ENCODE data around the gene TERF2IP.

DNA sequence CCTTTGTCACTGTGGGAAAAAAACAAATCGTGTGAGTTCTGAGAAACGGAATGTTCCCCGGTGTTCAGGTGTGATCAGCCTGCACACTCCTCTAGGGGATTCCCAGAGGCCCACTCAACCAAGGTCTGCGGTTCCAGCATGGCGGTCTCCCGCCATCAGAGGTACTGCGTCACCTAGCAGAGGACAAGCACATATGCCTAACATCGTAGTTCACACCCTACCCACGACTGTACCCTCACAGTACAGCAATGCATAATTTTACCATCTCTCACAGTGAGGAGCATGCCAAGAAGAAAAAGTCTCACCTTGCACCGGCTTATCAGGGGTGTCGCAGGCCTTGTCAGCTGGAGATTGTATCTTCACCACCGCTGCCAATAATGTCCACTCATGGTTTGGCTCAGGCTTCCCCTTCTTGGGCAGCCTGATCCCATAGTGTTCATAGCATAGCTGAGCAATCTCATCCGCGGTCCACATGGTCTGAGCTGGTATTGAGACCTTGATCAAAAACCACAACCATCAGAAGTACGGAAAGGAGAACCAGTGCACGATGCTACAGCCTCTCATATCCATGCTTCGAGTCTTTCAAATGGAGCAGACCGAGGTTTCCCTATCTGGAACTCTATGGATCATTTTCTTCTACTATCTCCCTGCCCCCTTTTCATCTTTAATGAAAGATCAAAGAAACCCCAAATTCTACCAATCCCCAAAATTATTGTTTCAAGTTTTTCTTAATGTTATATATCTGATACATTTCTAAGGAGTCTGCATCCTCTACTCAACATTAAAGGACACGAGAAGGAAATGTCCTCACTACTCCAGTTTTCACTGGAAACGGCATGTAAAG lies 27.0 kb upstream of the TERF2IP start:
- TF ChIP-seq, protein P1, sequence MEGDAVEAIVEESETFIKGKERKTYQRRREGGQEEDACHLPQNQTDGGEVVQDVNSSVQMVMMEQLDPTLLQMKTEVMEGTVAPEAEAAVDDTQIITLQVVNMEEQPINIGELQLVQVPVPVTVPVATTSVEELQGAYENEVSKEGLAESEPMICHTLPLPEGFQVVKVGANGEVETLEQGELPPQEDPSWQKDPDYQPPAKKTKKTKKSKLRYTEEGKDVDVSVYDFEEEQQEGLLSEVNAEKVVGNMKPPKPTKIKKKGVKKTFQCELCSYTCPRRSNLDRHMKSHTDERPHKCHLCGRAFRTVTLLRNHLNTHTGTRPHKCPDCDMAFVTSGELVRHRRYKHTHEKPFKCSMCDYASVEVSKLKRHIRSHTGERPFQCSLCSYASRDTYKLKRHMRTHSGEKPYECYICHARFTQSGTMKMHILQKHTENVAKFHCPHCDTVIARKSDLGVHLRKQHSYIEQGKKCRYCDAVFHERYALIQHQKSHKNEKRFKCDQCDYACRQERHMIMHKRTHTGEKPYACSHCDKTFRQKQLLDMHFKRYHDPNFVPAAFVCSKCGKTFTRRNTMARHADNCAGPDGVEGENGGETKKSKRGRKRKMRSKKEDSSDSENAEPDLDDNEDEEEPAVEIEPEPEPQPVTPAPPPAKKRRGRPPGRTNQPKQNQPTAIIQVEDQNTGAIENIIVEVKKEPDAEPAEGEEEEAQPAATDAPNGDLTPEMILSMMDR (IDR thresholded peaks at IDR 0.05; ENCODE audit: low read length), result no peak
- TF ChIP-seq EZH2phosphoT487 (IDR thresholded peaks at IDR 0.05; ENCODE audit: low read length) (no peak), EZH2 (optimal IDR thresholded peaks at IDR 0.05; ENCODE audit: low read depth, low read length) (no peak)
